ENCODE measurements around the gene DNAJB14. TPM values are rescaled to one million over a fixed set of nuclear protein-coding genes. Genes with fewer than 3 reads are reported as not detected.
A peak's percentile ranks its signal among the peaks of the same experiment; 100 is the strongest.

Gene DNAJB14
- total RNA-seq, 1 experiment from 2014 or later = 18.9 TPM

- Histone ChIP-seq H3K4me2 (ENCODE audit: low read length) (no peak overlapping the region), H2AFZ (ENCODE audit: low read length) (no peak overlapping the region), H3K36me3 (ENCODE audit: low read depth, low read length) (no peaks in the 10 kb centered on the region), H4K20me1 (ENCODE audit: low read length) (no peaks in the 10 kb centered on the region), H3K9me2 (replicated peaks; ENCODE audit: low read length) (no peaks in the 10 kb centered on the region), H3K9me3 (ENCODE audit: low read length) (no peaks in the 10 kb centered on the region), H3K4me3 (ENCODE audit: low read length) (no peak overlapping the region), H3K9ac (ENCODE audit: low read length) (no peak overlapping the region), H3K27me3 (ENCODE audit: low read length) (no peaks in the 10 kb centered on the region), H3K79me2 (ENCODE audit: low read length) (no peaks in the 10 kb centered on the region), H3K4me1 (ENCODE audit: insufficient read depth, low read length) (peaks cover 7% of the 10 kb centered on the region; the same call in 1 of the 2 replicates), H3F3A (ENCODE audit: low read length, unreplicated experiment) (no peaks in the 10 kb centered on the region), H3K27ac (ENCODE audit: low read length) (no peak overlapping the region)
- DNase-seq = peak; percentile 25
- CTCF ChIA-PET = no interaction called here
- no peak for TF ChIP-seq EZH2phosphoT487 (IDR thresholded peaks at IDR 0.05; ENCODE audit: borderline replicate concordance, low read length)
- TF ChIP-seq EZH2 (IDR thresholded peaks at IDR 0.05; ENCODE audit: low read length, unreplicated experiment) = no peak
- no peak for TF ChIP-seq CTCF (conservative IDR thresholded peaks at IDR 0.05; ENCODE audit: low read depth, low read length)
- POLR2A ChIA-PET (ENCODE audit: unreplicated experiment) = interaction anchor here (0.5 kb wide), 1 partner anchor 918 kb away, joined by 3 read pairs; no protein-coding TSS in a partner anchor
- intact Hi-C loops (cut with micrococcal nuclease) = loop anchor here (5.0 kb wide), 1 partner anchor 47 kb away; the partner anchor contains the start of gene DAPP1
- peak; percentile 77 for ATAC-seq
- BruUV-seq (replicated peaks) = no TSS peak
Measured at GRCh38 chr4:99863804-99864203, 82.6 kb downstream of the DNAJB14 start.

DNA sequence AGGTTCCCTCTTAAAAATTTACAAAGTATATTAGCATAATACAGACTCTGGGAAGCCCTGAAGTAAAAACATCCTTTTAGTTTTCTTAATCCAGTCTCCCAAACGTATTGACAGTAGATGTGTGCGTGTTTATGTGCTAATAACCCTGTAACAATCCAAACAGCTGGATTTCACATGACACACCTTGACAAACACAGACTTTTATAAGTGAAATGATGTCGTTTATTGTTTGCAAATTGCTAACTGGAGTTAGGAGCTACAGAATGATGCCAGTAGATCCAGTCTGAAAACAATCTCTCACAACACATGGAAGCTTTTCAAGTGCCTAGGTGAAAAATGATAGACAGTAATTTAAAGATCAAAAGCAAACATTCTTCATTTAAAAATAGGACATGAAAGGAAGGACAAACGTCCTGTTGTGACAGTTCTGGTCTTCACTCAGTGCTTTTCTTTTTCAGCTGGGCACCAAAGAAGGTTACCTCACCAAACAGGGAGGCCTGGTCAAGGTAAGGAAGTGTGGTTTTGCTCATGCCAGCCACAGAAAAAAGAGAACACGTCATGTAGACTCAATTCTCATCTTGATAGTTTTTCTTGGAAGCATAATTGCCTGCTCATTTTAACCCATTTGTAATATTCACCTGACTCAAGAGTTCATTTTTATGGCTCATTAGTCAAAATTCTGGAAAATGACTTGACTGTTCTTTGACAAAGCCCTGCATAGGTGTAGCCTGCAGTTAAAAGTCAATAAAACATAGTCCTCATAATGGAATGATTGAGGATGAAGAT, 85.1 kb downstream of the DNAJB14 start:
- H3K36me3 ChIP-seq (ENCODE audit: low read depth, low read length) = no peaks in the 10 kb centered on the region
- peaks cover 11% of the 10 kb centered on the region; the same call in 1 of the 2 replicates for H3K4me1 ChIP-seq (ENCODE audit: insufficient read depth, low read length)
- H3K27ac ChIP-seq (ENCODE audit: low read length) = no peak overlapping the region
- no TSS peak for BruUV-seq (replicated peaks)
- TF ChIP-seq EZH2phosphoT487 (IDR thresholded peaks at IDR 0.05; ENCODE audit: borderline replicate concordance, low read length) (no peak), EZH2 (IDR thresholded peaks at IDR 0.05; ENCODE audit: low read length, unreplicated experiment) (no peak), CTCF (conservative IDR thresholded peaks at IDR 0.05; ENCODE audit: low read depth, low read length) (no peak)
- intact Hi-C loops (cut with micrococcal nuclease) = loop anchor here (5.0 kb wide), 1 partner anchor 44 kb away; the partner anchor contains the start of gene DAPP1
- no peaks in the 10 kb centered on the region for H3K27me3 ChIP-seq (ENCODE audit: low read length)
- no peak overlapping the region for H2AFZ ChIP-seq (ENCODE audit: low read length)
- H3K9me3 ChIP-seq (ENCODE audit: low read length) = no peaks in the 10 kb centered on the region
- H3K79me2 ChIP-seq (ENCODE audit: low read length) = no peaks in the 10 kb centered on the region
- H3F3A ChIP-seq (ENCODE audit: low read length, unreplicated experiment) = no peaks in the 10 kb centered on the region
- CTCF ChIA-PET = no interaction called here
- no peak overlapping the region for H3K4me3 ChIP-seq (ENCODE audit: low read length)
- ATAC-seq = no peak
- H3K9me2 ChIP-seq (replicated peaks; ENCODE audit: low read length) = no peaks in the 10 kb centered on the region
- no peak for DNase-seq
- no peak overlapping the region for H3K9ac ChIP-seq (ENCODE audit: low read length)
- no peaks in the 10 kb centered on the region for H4K20me1 ChIP-seq (ENCODE audit: low read length)
- POLR2A ChIA-PET (ENCODE audit: unreplicated experiment) = no interaction called here
- H3K4me2 ChIP-seq (ENCODE audit: low read length) = no peak overlapping the region

GRCh38 chr4:99860521-99860920, 85.9 kb downstream of the DNAJB14 start:
- no peaks in the 10 kb centered on the region for H3F3A ChIP-seq (ENCODE audit: low read length, unreplicated experiment)
- BruUV-seq (replicated peaks) = no TSS peak
- H3K9ac ChIP-seq (ENCODE audit: low read length) = no peak overlapping the region
- DNase-seq (no peak), ATAC-seq (no peak)
- no peaks in the 10 kb centered on the region for H3K9me3 ChIP-seq (ENCODE audit: low read length)
- TF ChIP-seq EZH2phosphoT487 (IDR thresholded peaks at IDR 0.05; ENCODE audit: borderline replicate concordance, low read length) (no peak), EZH2 (IDR thresholded peaks at IDR 0.05; ENCODE audit: low read length, unreplicated experiment) (no peak), CTCF (conservative IDR thresholded peaks at IDR 0.05; ENCODE audit: low read depth, low read length) (no peak)
- no peaks in the 10 kb centered on the region for H3K9me2 ChIP-seq (replicated peaks; ENCODE audit: low read length)
- ChIA-PET CTCF (no interaction called here), POLR2A (ENCODE audit: unreplicated experiment) (no interaction called here)
- H3K36me3 ChIP-seq (ENCODE audit: low read depth, low read length) = no peaks in the 10 kb centered on the region
- no peak overlapping the region for H3K4me2 ChIP-seq (ENCODE audit: low read length)
- H3K27me3 ChIP-seq (ENCODE audit: low read length) = no peaks in the 10 kb centered on the region
- H2AFZ ChIP-seq (ENCODE audit: low read length) = no peak overlapping the region
- H3K27ac ChIP-seq (ENCODE audit: low read length) = no peak overlapping the region
- H3K79me2 ChIP-seq (ENCODE audit: low read length) = no peaks in the 10 kb centered on the region
- intact Hi-C loops (cut with micrococcal nuclease) = loop anchor here (5.0 kb wide), 1 partner anchor 43 kb away; the partner anchor contains the start of gene DAPP1
- no peak overlapping the region for H3K4me3 ChIP-seq (ENCODE audit: low read length)
- no peaks in the 10 kb centered on the region for H4K20me1 ChIP-seq (ENCODE audit: low read length)
- peaks cover 18% of the 10 kb centered on the region for H3K4me1 ChIP-seq (ENCODE audit: insufficient read depth, low read length)
